Ovary (tissue), 3 donors: Measurements from ENCODE around the gene PAX2.

Source experiments
- POLR2A ChIP-seq: fragments of 450-650 bp; IDR thresholded peaks from one replicate; pipeline ENCODE4 v1.6.1; 2017; ENCODE audit warnings: antibody characterized with exemption, mild to moderate bottlenecking, moderate library complexity
- TF ChIP-seq, protein P1 (sequence below), 3 donors: fragments of 450-650 bp in 2 of 3; fragments of 200-600 bp in 1 of 3; IDR thresholded peaks; one replicate each; pipeline versions ENCODE4 v1.5.1 to v1.8.0; 2016 to 2022; ENCODE audit warnings: antibody characterized with exemption in 3 of 3, mild to moderate bottlenecking in 1 of 3
- donor health status: DM: no; HTN: no; CAD: no.

DNA sequence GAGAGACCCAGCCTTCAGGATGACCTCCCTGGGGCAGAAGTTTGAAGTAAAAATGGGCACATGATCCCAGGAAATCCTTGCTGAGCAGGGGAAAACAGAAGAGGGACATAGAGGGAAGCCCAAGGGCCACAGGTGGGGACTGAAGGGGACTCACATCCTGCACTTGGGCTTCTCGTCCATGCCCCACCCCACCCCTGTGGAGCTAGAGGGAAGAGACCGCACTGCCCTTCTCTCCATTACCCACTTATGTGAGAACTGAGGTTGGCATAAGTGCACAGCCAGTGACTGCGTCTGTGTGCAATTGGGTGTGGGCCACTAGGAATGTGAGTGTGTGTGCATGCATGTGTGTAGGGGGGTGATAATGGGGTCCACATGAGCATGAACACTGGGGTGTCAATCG, 124.0 kb downstream of the PAX2 start:
- TF ChIP-seq, protein P1, sequence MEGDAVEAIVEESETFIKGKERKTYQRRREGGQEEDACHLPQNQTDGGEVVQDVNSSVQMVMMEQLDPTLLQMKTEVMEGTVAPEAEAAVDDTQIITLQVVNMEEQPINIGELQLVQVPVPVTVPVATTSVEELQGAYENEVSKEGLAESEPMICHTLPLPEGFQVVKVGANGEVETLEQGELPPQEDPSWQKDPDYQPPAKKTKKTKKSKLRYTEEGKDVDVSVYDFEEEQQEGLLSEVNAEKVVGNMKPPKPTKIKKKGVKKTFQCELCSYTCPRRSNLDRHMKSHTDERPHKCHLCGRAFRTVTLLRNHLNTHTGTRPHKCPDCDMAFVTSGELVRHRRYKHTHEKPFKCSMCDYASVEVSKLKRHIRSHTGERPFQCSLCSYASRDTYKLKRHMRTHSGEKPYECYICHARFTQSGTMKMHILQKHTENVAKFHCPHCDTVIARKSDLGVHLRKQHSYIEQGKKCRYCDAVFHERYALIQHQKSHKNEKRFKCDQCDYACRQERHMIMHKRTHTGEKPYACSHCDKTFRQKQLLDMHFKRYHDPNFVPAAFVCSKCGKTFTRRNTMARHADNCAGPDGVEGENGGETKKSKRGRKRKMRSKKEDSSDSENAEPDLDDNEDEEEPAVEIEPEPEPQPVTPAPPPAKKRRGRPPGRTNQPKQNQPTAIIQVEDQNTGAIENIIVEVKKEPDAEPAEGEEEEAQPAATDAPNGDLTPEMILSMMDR (IDR thresholded peaks at IDR 0.05), result no peak
- no peak for TF ChIP-seq POLR2A
